Erythroblast (primary cell): ENCODE data around the gene ZNF579.

ENCODE experiments used
- DNase-seq, 2 experiments: peaks; one replicate each; lab custom pipeline; 2025; lab: John Stamatoyannopoulos, UW
- GATA1 ChIP-seq: IDR thresholded peaks from 2 replicates; pipeline ENCODE4 v1.6.1; 2011; ENCODE audit warnings: low read depth, mild to moderate bottlenecking, control low read depth, low read length, moderate library complexity
- POLR2A ChIP-seq: IDR thresholded peaks from 2 replicates; pipeline ENCODE4 v1.6.1; 2011; ENCODE audit warnings: mild to moderate bottlenecking, low read length

The ZNF579 gene

DNA sequence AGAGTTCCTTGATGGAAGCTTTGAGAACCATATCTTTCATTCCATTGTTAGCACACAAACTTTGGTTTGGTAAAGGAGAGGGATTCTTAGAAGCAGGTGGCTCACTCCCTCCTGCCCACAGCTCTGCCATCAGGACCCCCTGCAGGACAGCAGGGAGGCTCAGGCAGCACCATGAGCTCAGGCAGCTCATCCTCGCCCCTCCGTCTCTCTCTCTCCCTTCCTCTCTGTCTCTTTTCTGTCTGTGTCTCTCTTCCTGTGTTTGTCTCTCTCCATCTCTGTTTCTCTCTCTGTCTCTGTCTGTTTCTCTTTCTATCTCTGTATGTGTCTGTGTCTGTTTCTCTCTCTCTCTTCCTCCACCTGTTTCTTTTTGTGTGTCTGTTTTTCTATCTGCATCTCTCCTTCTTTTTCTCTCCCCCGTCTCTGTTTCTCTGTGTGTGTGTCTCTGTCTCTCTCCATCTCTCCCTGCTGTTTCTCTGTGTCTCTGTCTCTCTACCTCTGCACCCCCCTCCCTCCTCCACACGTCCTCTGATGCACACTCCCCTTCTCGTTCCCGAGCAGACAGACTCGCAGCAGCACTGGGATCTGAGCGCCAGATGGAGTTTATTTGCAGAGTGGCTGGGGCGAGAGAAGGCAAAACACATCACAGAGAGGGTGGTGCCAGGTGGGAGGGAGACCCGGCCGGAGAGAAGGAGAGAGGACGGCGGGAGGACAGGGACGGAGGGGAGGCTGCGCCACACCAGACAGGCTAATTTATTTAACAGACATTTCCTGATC, 52.4 kb downstream of the ZNF579 start:
- TF ChIP-seq POLR2A (no peak), GATA1 (no peak)

DNA sequence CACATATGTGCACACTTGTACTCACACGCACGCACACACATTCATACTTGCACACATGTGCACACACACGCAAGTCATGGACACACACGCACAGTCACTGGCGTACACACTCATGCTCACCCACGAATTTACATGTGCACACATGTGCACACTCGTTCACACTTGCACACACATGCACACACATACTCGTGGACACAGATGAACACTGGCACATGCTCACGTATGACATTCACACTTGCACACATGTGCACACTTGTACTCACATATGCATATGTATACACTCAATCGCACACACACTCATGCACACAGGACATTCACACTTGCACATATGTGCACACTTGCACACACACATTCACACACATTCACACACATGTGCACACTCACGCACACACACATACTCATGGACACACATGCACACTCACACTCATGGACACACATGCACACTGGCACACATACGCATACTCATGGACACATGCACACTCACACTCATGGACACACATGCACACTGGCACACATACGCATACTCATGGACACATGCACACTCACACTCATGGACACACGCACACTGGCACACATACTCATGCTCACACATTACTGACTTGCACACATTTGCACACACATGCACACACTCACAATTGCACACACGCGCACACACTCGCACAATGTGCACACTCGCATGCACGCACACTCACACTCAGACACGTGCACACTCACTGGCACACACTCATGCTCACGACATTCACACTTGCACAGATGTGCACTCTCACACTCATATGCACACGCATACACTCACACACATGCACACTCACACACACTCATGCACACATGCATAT, 53.2 kb downstream of the ZNF579 start:
- no peak for DNase-seq
- TF ChIP-seq GATA1 = no peak
- TF ChIP-seq POLR2A = no peak

More for the DNA sequence above, 52.4 kb downstream of the ZNF579 start:
- no peak for DNase-seq
